NCI-H187 (cell line): ENCODE data around the gene ACSF3.

Experiments used
- DNase-seq, 2 experiments: peaks; one replicate each; lab custom pipeline; 2025; lab: John Stamatoyannopoulos, UW

The ACSF3 gene

GRCh38 chr16:89131783-89132182, 38.1 kb downstream of the ACSF3 start:
- DNase-seq: no peak

GRCh38 chr16:89132194-89133005, 38.7 kb downstream of the ACSF3 start:
- DNase-seq: no peak

DNA sequence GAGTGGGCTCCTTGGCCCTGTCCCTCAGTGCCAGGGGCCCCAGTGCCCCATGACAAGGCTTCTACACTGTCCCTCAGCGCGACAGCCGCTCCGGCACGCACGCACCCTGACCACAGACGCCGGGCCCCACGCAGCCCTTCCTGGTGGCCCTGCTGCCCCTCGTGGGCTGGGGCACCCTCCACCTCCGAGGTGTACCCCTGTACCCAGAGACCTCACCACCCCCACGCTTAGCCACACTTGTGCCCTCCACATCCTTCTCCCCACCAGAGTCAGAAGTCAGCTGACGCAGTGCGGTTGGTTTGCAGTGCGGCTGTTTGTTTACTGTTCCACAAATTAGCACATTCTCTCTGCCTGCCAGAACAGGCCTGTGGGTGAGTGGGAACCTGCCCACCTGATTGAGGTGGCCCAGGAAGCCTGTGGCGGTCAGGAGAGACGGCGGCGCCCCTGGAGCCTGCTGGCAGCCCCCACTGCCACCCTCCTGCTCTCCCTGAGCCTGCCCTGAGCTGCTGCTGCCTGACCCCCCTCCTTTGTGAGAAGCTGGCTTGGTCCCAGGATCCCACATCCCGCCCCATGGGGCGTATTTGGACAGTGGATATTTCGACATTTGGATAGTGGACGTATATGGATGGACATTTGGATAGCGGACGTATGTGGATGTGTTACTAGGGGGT, 39.9 kb downstream of the ACSF3 start:
- no peak for DNase-seq

GRCh38 chr16:89134269-89134668, 40.6 kb downstream of the ACSF3 start:
- DNase-seq: no peak

- no peak for DNase-seq
Measured at GRCh38 chr16:89135166-89135565, 41.5 kb downstream of the ACSF3 start.

DNA sequence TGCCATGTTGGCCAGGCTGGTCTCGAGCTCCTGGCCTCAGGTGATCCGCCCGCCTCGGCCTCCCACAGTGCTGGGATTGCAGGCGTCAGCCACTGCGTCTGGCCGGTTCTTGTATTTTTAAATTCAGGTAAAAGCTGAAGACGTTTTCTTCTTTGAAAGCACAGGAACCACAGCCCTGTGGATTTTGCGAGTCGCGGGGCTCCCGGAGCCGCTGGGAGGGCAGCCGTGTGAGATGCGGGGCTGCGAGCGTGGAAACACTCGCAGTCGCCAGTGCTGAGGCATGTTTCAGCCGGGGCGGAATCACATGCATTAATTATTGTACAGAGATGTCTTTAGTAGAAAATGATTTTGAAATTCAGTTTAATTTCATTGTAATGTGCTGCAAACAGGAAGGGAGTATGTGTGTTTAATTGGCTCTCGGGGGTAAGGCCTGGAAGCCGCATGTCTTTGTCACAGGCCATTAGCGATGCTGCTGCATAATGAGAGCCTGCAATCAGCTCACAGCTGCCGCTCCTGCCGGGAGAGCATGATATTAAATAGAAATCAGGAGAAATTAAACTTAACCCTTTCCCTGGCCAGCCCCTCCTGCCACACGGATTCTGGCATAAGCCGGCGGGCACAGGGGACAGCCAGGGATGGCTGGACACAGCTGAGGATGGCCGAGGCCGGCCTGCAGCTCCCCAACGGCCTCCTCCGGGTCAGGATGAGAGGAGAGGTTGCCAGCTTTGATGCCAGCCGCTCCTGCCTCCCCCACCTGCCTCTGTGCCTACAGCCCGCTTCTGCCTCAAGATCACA, 42.5 kb downstream of the ACSF3 start:
- no peak for DNase-seq

DNA sequence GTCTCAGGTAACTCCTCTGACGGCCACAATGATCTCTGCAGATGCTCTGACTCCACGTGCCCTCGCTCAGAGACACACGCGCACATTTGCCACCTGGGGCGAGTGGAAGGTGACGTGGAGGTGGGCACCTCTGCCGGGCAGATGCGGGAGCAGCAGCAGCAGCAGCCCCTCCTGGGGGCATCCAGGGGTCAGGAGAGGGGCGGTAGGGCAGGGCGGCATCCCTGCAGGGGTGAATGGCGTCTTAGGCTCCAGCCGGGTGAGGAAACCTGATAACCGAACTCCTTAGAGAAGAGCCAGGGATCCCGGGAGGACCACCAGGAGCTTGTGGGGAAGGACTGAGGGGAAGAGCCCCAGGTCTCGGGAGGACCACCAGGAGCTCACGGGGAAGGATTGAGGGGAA, 43.3 kb downstream of the ACSF3 start:
- no peak for DNase-seq

DNA sequence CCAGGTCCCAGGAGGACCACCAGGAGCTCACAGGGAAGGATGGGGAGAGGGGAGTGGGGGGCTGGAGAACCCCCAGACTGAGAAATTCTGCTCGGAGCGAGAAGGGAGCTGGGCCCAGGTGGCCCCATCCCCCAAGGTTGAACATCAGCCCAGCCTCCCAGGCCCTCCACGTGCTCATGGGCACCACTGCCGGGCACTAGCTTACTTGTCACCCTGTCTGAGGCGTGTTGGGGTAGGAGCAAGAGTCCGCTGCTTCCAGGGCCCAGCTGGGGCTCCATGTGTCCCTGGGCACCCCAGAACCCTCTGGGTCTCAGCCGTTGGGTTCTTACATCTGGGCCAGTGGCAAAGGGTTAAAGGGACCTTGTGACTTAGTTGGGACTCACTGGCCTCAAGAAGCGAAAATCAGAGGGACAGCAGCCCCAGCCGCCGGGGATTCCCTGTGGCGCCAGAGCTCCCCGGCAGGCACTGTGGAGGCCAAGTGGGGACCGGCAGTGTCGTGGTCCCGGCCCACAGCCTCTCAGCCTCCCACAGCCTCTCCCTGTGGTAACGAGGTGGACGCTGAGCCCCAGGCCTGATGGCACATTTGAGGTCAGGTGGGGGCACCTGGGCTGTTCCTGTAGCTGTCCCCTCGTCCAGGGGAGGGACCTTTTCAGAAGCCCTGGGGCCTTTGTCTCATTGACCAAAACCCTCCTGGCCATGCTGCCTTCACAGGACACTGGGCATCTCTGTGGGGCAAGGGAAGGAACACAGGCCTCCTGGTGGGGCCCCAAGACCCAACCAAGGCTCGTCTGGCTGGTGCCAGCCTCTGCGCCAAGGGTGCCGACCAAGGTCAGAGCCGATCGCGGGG, 44.2 kb downstream of the ACSF3 start:
- DNase-seq: no peak

DNA sequence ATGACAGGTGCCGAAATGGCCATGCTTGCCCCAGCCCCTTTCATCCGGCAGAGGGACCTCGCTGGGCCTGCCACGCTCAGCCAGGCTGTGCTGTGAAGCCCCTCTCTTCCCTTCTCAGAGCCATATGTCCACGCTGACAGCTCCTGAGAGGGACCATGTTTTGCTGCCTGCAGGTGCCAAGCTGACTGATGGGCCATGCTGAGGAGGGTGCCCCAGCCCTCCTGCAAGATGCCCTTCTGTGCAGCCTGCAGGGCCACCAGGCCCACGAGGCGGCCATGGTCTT, 44.8 kb downstream of the ACSF3 start:
- no peak for DNase-seq

DNA sequence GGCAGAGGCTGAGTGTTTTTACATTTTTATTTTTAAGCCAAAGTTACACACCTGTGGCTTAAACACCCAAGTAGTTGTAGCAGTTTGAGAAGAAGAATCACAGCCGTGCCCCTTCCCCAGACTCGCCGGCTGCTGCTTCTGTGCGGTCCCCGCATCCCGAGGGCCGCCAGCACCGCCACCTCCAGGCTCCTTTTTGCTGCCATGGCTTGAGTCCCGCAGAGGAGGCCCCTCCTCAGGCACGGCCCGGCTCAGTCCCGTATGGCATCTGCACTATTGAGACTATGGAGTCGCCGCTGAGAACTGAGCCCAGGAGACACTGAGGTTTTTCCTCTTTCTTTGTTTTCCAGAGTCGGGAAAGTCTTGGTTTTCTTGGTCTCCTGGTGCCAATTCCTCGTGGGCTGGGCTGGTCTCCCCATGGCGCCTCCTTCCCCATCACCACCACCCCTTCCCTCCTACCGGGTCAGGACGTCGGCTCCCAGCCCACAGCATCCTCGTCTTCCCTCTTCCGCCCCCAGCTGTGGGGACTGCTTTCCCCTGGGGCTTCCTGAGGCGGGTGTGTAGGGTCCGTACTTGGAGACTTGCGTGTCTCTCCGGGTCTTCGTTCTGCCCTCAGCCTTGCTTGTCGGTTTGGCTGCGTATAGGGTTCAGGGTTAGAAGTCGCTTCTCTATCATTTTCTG, 45.3 kb downstream of the ACSF3 start:
- DNase-seq: no peak

DNA sequence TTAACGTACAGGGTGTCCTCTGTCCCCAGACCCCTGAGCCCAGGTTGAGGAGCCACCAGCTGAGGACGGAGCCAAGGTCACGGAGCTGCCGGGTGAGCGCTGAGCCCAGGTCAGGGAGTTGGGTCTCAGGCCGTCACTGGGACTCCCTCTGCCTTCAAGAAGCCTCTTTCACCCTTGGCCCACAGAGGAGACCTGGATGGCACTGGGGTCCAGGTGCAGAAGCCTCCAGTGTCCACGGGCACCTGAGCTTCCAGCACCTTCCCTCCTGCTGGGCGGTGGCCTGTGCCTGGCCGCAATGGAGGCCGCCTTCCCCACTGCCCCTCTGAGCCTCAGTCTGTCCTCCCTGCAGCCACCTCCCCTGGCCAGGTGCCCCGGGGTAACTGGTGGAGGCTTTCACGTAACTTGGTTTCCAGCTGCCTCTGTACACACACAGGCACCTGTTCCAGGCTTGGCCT, 46.3 kb downstream of the ACSF3 start:
- DNase-seq: no peak

DNA sequence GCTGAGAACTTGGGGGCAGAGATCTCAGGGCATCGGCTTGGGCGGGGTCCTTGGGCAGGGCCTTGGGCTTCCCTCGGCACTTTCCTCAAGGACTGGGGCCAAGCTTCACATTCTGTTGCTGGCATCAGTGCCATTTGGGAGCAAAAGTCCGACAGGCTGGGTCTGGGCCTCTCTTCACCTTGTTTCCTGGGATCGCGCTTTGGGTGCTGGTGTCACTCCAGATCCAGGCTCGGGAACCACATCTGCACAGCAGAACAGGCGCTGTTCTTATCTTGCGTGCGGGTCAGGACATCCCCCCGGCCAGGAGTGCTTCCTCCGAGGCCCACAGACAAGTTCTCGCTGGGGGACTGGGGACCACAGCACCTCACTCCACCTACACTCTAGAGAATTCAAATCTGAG, 46.7 kb downstream of the ACSF3 start:
- no peak for DNase-seq

DNA sequence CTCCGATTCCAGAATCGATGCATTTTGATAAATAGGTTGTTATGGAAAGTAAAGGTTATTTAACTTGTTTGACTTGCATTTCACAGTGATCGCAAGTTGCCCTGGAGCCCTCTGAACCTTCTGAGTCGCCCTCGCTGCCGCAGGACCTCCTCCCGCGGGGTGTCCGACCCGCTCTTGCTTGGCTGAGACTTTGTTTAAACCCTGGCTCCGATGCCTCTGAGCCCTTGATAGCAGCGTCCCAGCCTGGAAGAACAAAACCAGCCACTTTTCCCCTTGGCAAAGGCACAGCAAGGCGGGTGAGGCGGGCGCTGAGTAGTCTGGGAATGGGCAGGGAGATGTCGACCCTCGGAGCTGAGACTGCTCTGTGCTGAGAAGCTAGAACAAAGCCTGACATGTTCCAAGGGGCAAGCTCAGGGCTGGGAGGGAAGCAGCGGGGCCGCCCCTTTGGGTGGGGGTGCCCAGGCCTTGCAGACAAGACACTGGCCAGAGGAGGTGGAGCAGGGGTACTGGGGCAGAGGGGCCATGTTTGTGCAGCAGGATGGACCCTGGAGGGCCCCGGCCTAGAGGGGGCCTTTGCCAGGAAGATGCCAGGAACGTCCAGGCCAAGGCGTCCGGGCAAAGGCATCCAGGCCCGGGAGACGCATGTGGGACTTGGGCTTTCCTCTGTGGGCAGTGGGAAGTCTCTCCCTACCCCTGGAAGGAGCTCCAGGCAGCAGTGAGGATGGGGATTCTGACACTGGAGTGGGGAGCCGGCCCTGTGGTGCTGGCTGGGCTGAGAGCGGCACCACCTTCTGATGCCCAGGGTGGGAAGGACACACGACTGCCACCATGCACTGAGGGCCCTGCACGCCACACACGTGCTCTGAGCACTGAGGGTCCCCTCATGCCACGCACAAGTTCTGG, 47.6 kb downstream of the ACSF3 start:
- DNase-seq: no peak

DNA sequence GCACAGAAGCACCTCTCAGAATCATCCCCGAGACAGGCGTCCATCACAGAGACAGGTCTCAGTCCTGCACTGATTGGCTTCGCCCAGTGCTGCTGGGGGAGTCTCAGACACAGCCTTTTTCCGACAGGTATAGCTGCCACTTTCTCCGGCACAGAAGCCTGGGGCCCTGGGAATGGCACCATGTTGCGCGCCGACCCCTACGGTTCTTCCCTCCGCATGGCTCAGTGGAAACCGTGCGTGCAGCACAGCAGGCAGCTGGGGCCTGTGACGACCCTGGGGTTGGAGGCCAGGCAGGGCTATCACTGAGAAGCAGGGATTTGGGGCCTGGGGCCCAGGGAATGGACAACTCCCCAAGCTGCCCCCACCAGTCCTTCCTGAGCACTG, 48.2 kb downstream of the ACSF3 start:
- no peak for DNase-seq

DNA sequence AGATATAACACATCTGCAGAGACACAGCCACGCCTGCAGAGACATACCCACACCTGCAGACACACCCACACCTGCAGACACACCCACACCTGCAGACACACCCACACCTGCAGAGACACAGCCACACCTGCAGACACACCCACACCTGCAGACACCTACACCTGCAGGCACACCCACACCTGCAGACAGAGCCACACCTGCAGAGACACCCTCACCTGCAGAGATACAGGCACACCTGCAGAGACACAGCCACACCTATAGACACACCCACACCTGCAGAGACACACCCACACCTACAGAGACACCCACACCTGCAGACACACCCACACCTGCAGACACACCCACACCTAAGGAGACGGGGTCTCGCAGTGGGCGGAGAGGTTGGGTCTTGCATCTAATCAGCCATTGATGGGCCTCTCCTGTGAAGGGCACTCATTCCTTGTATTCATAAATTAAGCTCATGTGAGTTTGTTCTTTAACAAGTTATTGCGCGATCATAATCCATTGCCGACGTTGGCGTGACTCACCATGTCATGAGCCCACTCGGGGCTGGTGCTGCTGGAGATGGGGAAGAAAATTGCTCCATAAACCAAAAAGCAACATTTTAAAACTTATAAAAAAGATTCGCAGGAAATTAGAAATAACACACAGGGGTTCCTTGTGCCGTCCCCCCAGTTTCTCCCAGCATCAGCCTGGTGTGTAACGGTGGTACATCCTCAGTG, 49.0 kb downstream of the ACSF3 start:
- no peak for DNase-seq

DNA sequence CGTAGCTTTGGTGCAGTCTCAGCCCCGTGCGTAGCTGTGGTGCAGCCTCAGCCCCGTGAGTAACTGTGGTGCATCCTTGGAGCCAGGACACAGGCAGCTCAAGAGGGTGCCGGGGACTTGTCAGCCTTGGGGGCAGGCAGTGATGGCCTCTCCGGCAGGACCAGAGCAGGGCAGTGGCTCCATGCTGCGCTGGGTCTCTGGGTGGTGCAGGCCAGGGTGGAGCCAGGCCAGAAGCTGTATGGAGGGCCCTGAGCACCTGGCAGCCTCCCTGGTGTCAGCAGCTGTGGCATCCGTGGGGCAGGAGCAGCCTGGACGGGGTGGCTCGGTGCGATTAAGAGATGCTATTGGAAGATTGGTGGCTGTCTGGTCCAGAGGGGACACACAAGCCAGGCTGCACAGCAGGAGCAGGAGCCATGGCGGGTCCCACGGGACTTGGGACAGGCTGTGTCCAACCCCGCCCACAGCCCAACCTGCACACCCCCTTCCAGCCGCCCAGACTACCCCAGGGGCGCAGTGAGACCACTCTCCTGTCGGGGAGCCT, 49.6 kb downstream of the ACSF3 start:
- DNase-seq: no peak

- no peak for DNase-seq
Measured at GRCh38 chr16:89143911-89144675, 50.4 kb downstream of the ACSF3 start.

GRCh38 chr16:89144681-89145080, 51.0 kb downstream of the ACSF3 start:
- DNase-seq: no peak
